HL-60/S4 treated with phorbol 12-myristate 13-acetate at 8.2 ng/mL for 4 days and 3 days (cell line): Measurements from ENCODE around the gene RRAS.

Experiments
- in situ Hi-C: fragments of 300-500 bp; cut with MboI; formaldehyde crosslinking; loops from 2 replicates; pipeline ENCODE4 v1.15.0; 2022; ENCODE audit warnings: low sequenced_read_pairs

Gene RRAS

GRCh38 chr19:49640113-49640898, at the start of gene RRAS:
TSS of gene RRAS (minus strand) at chr19:49640143. CDS start at chr19:49640098, 45 bp downstream.
- in situ Hi-C loops: no loop called here

- in situ Hi-C loops: no loop called here
Observed at GRCh38 chr19:49689133-49690078, 49.5 kb upstream of the RRAS start, which contains the start of gene ADM5. TSS of gene ADM5 (plus strand) at chr19:49689594. CDS start at chr19:49689838, 244 bp downstream.

- in situ Hi-C loops: no loop called here
Observed at GRCh38 chr19:49688531-49689132, 48.7 kb upstream of the RRAS start.

GRCh38 chr19:49687566-49688316, 47.8 kb upstream of the RRAS start:
- in situ Hi-C loops: no loop called here

- in situ Hi-C loops: no loop called here
Observed at GRCh38 chr19:49687150-49687549, 47.2 kb upstream of the RRAS start.

- in situ Hi-C loops: no loop called here
Observed at GRCh38 chr19:49686503-49687088, 46.7 kb upstream of the RRAS start.

- in situ Hi-C loops: no loop called here
Observed at GRCh38 chr19:49685845-49686332, 45.9 kb upstream of the RRAS start.

GRCh38 chr19:49684983-49685553, 45.1 kb upstream of the RRAS start:
- in situ Hi-C loops: no loop called here

- in situ Hi-C loops: no loop called here
Observed at GRCh38 chr19:49684251-49684982, 44.5 kb upstream of the RRAS start.

GRCh38 chr19:49683814-49684250, 43.9 kb upstream of the RRAS start:
- in situ Hi-C loops: no loop called here

- in situ Hi-C loops: no loop called here
Observed at GRCh38 chr19:49682274-49682673, 42.3 kb upstream of the RRAS start.

GRCh38 chr19:49681830-49682229, 41.9 kb upstream of the RRAS start:
- in situ Hi-C loops: no loop called here

GRCh38 chr19:49680421-49681351, 40.7 kb upstream of the RRAS start:
- in situ Hi-C loops: no loop called here

- in situ Hi-C loops: no loop called here
Observed at GRCh38 chr19:49679771-49680413, 39.9 kb upstream of the RRAS start.

GRCh38 chr19:49678985-49679770, 39.2 kb upstream of the RRAS start:
- in situ Hi-C loops: no loop called here

- in situ Hi-C loops: no loop called here
Observed at GRCh38 chr19:49677901-49678674, 38.1 kb upstream of the RRAS start.
